Ishikawa (cell line): ENCODE results near the gene CHD5.

Experiments used
- CEBPB ChIP-seq: IDR thresholded peaks from 2 replicates; pipeline ENCODE4 v1.6.1; 2012
- CREB1 ChIP-seq: IDR thresholded peaks from 2 replicates; pipeline ENCODE4 v1.6.1; 2012; ENCODE audit warnings: low read depth
- EGR1 ChIP-seq: IDR thresholded peaks from 2 replicates; pipeline ENCODE4 v1.6.1; 2012
- EP300 ChIP-seq: IDR thresholded peaks from 2 replicates; pipeline ENCODE4 v1.6.1; 2012; ENCODE audit warnings: borderline replicate concordance
- NFIC ChIP-seq: IDR thresholded peaks from 2 replicates; pipeline ENCODE4 v1.6.1; 2012
- RAD21 ChIP-seq: IDR thresholded peaks from 2 replicates; pipeline ENCODE4 v1.6.1; 2012; ENCODE audit warnings: low read depth
- REST ChIP-seq: IDR thresholded peaks from 2 replicates; pipeline ENCODE4 v1.6.1; 2012; ENCODE audit warnings: low read depth, mild to moderate bottlenecking
- TAF1 ChIP-seq: IDR thresholded peaks from 2 replicates; pipeline ENCODE4 v1.6.1; 2012; ENCODE audit warnings: low read depth, mild to moderate bottlenecking
- TCF12 ChIP-seq: IDR thresholded peaks from 2 replicates; pipeline ENCODE4 v1.6.1; 2012; ENCODE audit warnings: low read depth
- TEAD4 ChIP-seq: IDR thresholded peaks from 2 replicates; pipeline ENCODE4 v1.6.1; 2012
- USF1 ChIP-seq: IDR thresholded peaks from 2 replicates; pipeline ENCODE4 v1.6.1; 2012
- YY1 ChIP-seq: IDR thresholded peaks from 2 replicates; pipeline ENCODE4 v1.6.1; 2012; ENCODE audit warnings: low read depth
- ZBTB7A ChIP-seq: IDR thresholded peaks from 2 replicates; pipeline ENCODE4 v1.6.1; 2012; ENCODE audit warnings: low read depth
- TF ChIP-seq, protein P1 (sequence below): IDR thresholded peaks from 2 replicates; pipeline ENCODE4 v1.6.1; 2012

- TF ChIP-seq RAD21 (no peak), TAF1 (no peak), CREB1 (no peak), EP300 (no peak), REST (no peak), TCF12 (no peak), YY1 (no peak), ZBTB7A (no peak), TEAD4 (no peak), NFIC (no peak), EGR1 (no peak), USF1 (no peak), CEBPB (no peak)
- TF ChIP-seq, protein P1, sequence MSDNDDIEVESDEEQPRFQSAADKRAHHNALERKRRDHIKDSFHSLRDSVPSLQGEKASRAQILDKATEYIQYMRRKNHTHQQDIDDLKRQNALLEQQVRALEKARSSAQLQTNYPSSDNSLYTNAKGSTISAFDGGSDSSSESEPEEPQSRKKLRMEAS, result no peak
Measured at GRCh38 chr1:6209661-6210580, 29.8 kb upstream of the CHD5 start.
